GM12875 (cell line): ENCODE results near the gene ELFN2.

ENCODE experiments used
- H3K4me3 ChIP-seq: one replicate; pipeline ENCODE4 v1.5.1; 2011; ENCODE audit warnings: low read depth, low read length, control low read depth
- CTCF ChIP-seq: IDR thresholded peaks from 2 replicates; pipeline ENCODE4 v1.5.1; 2011; ENCODE audit warnings: low read depth, mild to moderate bottlenecking, control low read depth, inconsistent platforms, low read length, moderate library complexity, borderline replicate concordance; ENCODE audit not compliant: insufficient read depth

ELFN2 gene

GRCh38 chr22:37325039-37325395, 102.3 kb downstream of the ELFN2 start:
- TF ChIP-seq CTCF, result no peak
- H3K4me3 ChIP-seq, result no peak overlapping the region

- no peak overlapping the region for H3K4me3 ChIP-seq
- no peak for TF ChIP-seq CTCF
Measured at GRCh38 chr22:37324340-37325038, 102.8 kb downstream of the ELFN2 start.

- TF ChIP-seq CTCF, result no peak
- no peak overlapping the region for H3K4me3 ChIP-seq
Measured at GRCh38 chr22:37320726-37321677, 106.3 kb downstream of the ELFN2 start.

GRCh38 chr22:37319469-37319868, 107.8 kb downstream of the ELFN2 start:
- TF ChIP-seq CTCF, result no peak
- no peak overlapping the region for H3K4me3 ChIP-seq

GRCh38 chr22:37318364-37319109, 108.7 kb downstream of the ELFN2 start:
- no peak for TF ChIP-seq CTCF
- no peak overlapping the region for H3K4me3 ChIP-seq
